HEK293 (cell line): Measurements from ENCODE around the gene GPR15.

Experiments used
- CTCF ChIA-PET: fragments of 350-600 bp; formaldehyde crosslinking; extraction: SDS; loops from one replicate; lab custom pipeline; 2021; ENCODE audit warnings: antibody characterized with exemption; lab: Yijun Ruan, JAX
- POLR2A ChIA-PET: fragments of 300-600 bp; formaldehyde crosslinking; extraction: SDS; loops from one replicate; lab custom pipeline; 2020; ENCODE audit warnings: antibody characterized with exemption, inconsistent platforms; lab: Yijun Ruan, JAX
- H3K27ac ChIP-seq: fragments of 200-500 bp; sonication (Bioruptor generic); 2 replicates; pipeline ENCODE4 v1.5.1; 2014; ENCODE audit warnings: low read depth, low read length, control low read depth, inconsistent platforms; ENCODE audit errors: extremely low read depth
- H3K36me3 ChIP-seq, 2 experiments: fragments of 200-500 bp in 1 of 2; sonication (Bioruptor generic) in 1 of 2; 1 replicate in 1 of 2; 2 replicates in 1 of 2; pipeline ENCODE4 v1.5.1; 2014 to 2017; ENCODE audit warnings: inconsistent platforms in 2 of 2, low read length in 2 of 2; ENCODE audit not compliant: control insufficient read depth in 2 of 2, insufficient read depth in 1 of 2
- H3K4me1 ChIP-seq: fragments of 200-500 bp; sonication (Bioruptor generic); 2 replicates; pipeline ENCODE4 v1.5.1; 2014; ENCODE audit warnings: mild to moderate bottlenecking, low read length, inconsistent platforms; ENCODE audit not compliant: control insufficient read depth, insufficient read depth
- H3K4me3 ChIP-seq: 2 replicates; pipeline ENCODE4 v1.5.1; 2011; ENCODE audit warnings: low read depth, mild to moderate bottlenecking, control low read depth, low read length, moderate library complexity
- H3K9me3 ChIP-seq: fragments of 200-500 bp; sonication (Bioruptor generic); 2 replicates; pipeline ENCODE4 v1.5.1; 2014; ENCODE audit warnings: low read depth, low read length, inconsistent platforms; ENCODE audit not compliant: control insufficient read depth, insufficient read depth
- FEZF1 ChIP-seq: fragments of 450-650 bp; formaldehyde crosslinking; IDR thresholded peaks from 2 replicates; pipeline ENCODE4 v1.5.1; 2016; ENCODE audit warnings: missing biosample characterization, missing genetic modification characterization
- HOXD13 ChIP-seq: sonication (generic); formaldehyde crosslinking; IDR thresholded peaks from 2 replicates; pipeline ENCODE4 v1.8.0; 2022; ENCODE audit warnings: missing genetic modification reagents, borderline replicate concordance
- OSR2 ChIP-seq: fragments of 450-650 bp; formaldehyde crosslinking; IDR thresholded peaks from 2 replicates; pipeline ENCODE4 v1.5.1; 2016; ENCODE audit warnings: missing biosample characterization, missing genetic modification characterization
- PRDM1 ChIP-seq: fragments of 450-650 bp; formaldehyde crosslinking; IDR thresholded peaks from 2 replicates; pipeline ENCODE4; 2016; ENCODE audit warnings: missing biosample characterization, missing genetic modification characterization
- ZBTB17 ChIP-seq: fragments of 450-650 bp; formaldehyde crosslinking; IDR thresholded peaks from 2 replicates; pipeline ENCODE4 v1.5.1; 2016; ENCODE audit warnings: missing biosample characterization, missing genetic modification characterization
- ZBTB6 ChIP-seq: fragments of 450-650 bp; formaldehyde crosslinking; IDR thresholded peaks from 2 replicates; pipeline ENCODE4 v1.5.1; 2017; ENCODE audit warnings: missing biosample characterization, missing genetic modification characterization
- ZBTB8A ChIP-seq: fragments of 450-650 bp; formaldehyde crosslinking; IDR thresholded peaks from 2 replicates; pipeline ENCODE4 v1.5.1; 2016; ENCODE audit warnings: missing biosample characterization, missing genetic modification characterization
- ZFP37 ChIP-seq: fragments of 450-650 bp; formaldehyde crosslinking; IDR thresholded peaks from 2 replicates; pipeline ENCODE4 v1.5.1; 2016; ENCODE audit warnings: missing biosample characterization, missing genetic modification characterization
- ZFP41 ChIP-seq: fragments of 450-650 bp; formaldehyde crosslinking; IDR thresholded peaks from 2 replicates; pipeline ENCODE4 v1.5.1; 2016; ENCODE audit warnings: missing biosample characterization, missing genetic modification characterization, borderline replicate concordance
- ZNF202 ChIP-seq: fragments of 450-650 bp; formaldehyde crosslinking; IDR thresholded peaks from 2 replicates; pipeline ENCODE4 v1.5.1; 2016; ENCODE audit warnings: missing biosample characterization, missing genetic modification characterization, borderline replicate concordance
- ZNF26 ChIP-seq: fragments of 450-650 bp; formaldehyde crosslinking; IDR thresholded peaks from 2 replicates; pipeline ENCODE4 v1.5.1; 2016; ENCODE audit warnings: missing biosample characterization, missing genetic modification characterization
- ZNF416 ChIP-seq: fragments of 450-650 bp; formaldehyde crosslinking; IDR thresholded peaks from 2 replicates; pipeline ENCODE4 v1.5.1; 2016; ENCODE audit warnings: missing biosample characterization, missing genetic modification characterization
- ZNF473 ChIP-seq: fragments of 450-650 bp; formaldehyde crosslinking; IDR thresholded peaks from 2 replicates; pipeline ENCODE4 v1.5.1; 2017; ENCODE audit warnings: missing biosample characterization, missing genetic modification characterization
- ZNF513 ChIP-seq: fragments of 450-650 bp; IDR thresholded peaks from 2 replicates; pipeline ENCODE4 v1.5.1; 2018; ENCODE audit warnings: missing biosample characterization, missing genetic modification characterization
- ZNF544 ChIP-seq: fragments of 450-650 bp; formaldehyde crosslinking; IDR thresholded peaks from 2 replicates; pipeline ENCODE4 v1.5.0; 2017; ENCODE audit warnings: missing biosample characterization, missing genetic modification characterization
- ZNF548 ChIP-seq: fragments of 450-650 bp; formaldehyde crosslinking; IDR thresholded peaks from 2 replicates; pipeline ENCODE4 v1.5.1; 2016; ENCODE audit warnings: missing biosample characterization, missing genetic modification characterization
- ZNF549 ChIP-seq: fragments of 450-650 bp; IDR thresholded peaks from 2 replicates; pipeline ENCODE4 v1.5.1; 2018; ENCODE audit warnings: missing biosample characterization, missing genetic modification characterization, mild to moderate bottlenecking, inconsistent platforms, moderate library complexity
- ZNF558 ChIP-seq: fragments of 450-650 bp; formaldehyde crosslinking; IDR thresholded peaks from 2 replicates; pipeline ENCODE4 v1.5.1; 2016; ENCODE audit warnings: missing biosample characterization, missing genetic modification characterization
- ZNF677 ChIP-seq: fragments of 450-650 bp; IDR thresholded peaks from 2 replicates; pipeline ENCODE4 v1.5.0; 2018; ENCODE audit warnings: missing biosample characterization, mild to moderate bottlenecking, missing genetic modification characterization, moderate library complexity
- ZNF768 ChIP-seq: fragments of 450-650 bp; formaldehyde crosslinking; IDR thresholded peaks from 2 replicates; pipeline ENCODE4 v1.5.1; 2018; ENCODE audit warnings: missing biosample characterization, mild to moderate bottlenecking, missing genetic modification characterization
- ZNF777 ChIP-seq: fragments of 450-650 bp; formaldehyde crosslinking; IDR thresholded peaks from 2 replicates; pipeline ENCODE4 v1.5.1; 2017; ENCODE audit warnings: missing biosample characterization, missing genetic modification characterization, borderline replicate concordance
- ZNF837 ChIP-seq: fragments of 450-650 bp; formaldehyde crosslinking; IDR thresholded peaks from 2 replicates; pipeline ENCODE4 v1.5.1; 2016; ENCODE audit warnings: missing biosample characterization, missing genetic modification characterization
- ZSCAN23 ChIP-seq: fragments of 450-650 bp; formaldehyde crosslinking; IDR thresholded peaks from 2 replicates; pipeline ENCODE4 v1.5.1; 2016; ENCODE audit warnings: missing biosample characterization, missing genetic modification characterization
- TF ChIP-seq, protein P1 (sequence below): fragments of 450-650 bp; formaldehyde crosslinking; IDR thresholded peaks from 2 replicates; pipeline ENCODE4 v1.5.1; 2016; ENCODE audit warnings: missing biosample characterization, missing genetic modification characterization

Gene GPR15

DNA sequence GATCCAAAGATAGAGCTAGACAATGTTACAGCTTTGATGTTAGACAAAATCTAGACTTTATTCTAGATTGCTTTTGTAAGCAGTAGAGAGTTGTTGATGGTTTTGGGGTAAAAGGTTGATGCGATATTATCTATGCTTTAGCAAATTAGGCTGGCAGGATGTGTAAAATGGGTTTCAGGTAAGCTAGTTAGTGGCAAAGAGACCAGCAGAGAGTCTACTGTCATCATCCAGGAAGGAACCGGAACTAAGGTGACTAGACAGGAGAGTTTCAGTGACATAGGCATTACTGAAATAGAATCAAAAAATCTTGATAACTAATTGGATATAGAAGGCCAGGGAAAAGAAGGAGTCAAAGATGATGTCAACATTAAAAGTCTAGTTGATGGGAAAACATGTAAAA lies 23.2 kb upstream of the GPR15 start:
- no peaks in the 10 kb centered on the region for H3K36me3 ChIP-seq
- ChIA-PET POLR2A (no interaction called here), CTCF (no interaction called here)
- TF ChIP-seq ZBTB8A (no peak), PRDM1 (no peak), ZNF202 (no peak)
- H3K9me3 ChIP-seq: no peaks in the 10 kb centered on the region
- H3K4me3 ChIP-seq: no peak overlapping the region
- H3K27ac ChIP-seq: no peak overlapping the region
- 0 out of 2 replicates have a peak, but pooled peaks cover 2% of the 10 kb centered on the region for H3K4me1 ChIP-seq

DNA sequence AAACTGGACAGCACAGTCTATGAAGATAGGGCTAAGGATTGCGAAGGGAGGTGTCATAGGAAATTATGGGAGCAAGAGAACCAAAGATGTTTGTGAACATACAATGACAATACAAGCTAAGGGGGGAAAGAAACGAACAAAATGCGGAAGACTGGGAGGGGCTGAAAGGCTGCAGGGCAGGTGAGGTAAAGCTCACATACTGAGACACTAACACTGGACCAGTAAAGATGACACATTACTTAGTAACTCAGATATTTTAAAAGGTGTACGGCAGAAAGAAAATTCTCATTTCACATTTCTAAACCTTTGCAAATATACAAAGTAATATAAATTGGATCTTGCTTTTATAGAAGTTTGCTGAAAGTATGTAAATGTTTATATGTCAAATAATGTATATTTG lies 19.2 kb upstream of the GPR15 start:
- H3K4me3 ChIP-seq: no peak overlapping the region
- TF ChIP-seq ZNF777: no peak
- TF ChIP-seq ZNF513: no peak
- no peak for TF ChIP-seq ZFP37 (tag by site-specific recombination)
- no peak for TF ChIP-seq ZFP41 (tag by site-specific recombination)
- no peak for TF ChIP-seq ZNF416 (tag by site-specific recombination)
- TF ChIP-seq ZNF26 (tag by site-specific recombination): no peak
- no peak for TF ChIP-seq ZNF677 (tag by site-specific recombination)
- no peak for TF ChIP-seq ZNF837 (tag by site-specific recombination)
- TF ChIP-seq ZNF544 (tag by site-specific recombination): no peak
- no peak for TF ChIP-seq HOXD13 (CRISPR knock-in tag)
- no peak for TF ChIP-seq ZSCAN23
- TF ChIP-seq, protein P1, sequence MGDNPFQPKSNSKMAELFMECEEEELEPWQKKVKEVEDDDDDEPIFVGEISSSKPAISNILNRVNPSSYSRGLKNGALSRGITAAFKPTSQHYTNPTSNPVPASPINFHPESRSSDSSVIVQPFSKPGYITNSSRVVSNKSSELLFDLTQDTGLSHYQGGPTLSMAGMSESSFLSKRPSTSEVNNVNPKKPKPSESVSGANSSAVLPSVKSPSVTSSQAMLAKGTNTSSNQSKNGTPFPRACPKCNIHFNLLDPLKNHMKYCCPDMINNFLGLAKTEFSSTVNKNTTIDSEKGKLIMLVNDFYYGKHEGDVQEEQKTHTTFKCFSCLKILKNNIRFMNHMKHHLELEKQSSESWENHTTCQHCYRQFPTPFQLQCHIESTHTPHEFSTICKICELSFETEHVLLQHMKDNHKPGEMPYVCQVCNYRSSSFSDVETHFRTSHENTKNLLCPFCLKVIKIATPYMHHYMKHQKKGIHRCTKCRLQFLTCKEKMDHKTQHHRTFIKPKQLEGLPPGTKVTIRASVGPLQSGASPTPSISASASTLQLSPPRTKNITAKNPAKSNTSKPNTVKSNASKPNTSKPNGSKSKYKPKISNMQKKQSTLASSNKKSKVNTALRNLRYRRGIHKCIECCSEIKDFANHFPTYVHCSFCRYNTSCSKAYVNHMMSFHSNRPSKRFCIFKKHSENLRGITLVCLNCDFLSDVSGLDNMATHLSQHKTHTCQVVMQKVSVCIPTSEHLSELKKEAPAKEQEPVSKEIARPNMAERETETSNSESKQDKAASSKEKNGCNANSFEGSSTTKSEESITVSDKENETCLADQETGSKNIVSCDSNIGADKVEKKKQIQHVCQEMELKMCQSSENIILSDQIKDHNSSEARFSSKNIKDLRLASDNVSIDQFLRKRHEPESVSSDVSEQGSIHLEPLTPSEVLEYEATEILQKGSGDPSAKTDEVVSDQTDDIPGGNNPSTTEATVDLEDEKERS: no peak
- TF ChIP-seq FEZF1 (tag by site-specific recombination): no peak
- TF ChIP-seq ZNF549 (tag by site-specific recombination): no peak
- peaks cover 0 to 20% of the 10 kb centered on the region in 2 experiments; a peak in 1 of 3 replicates for H3K36me3 ChIP-seq
- 0 out of 2 replicates have a peak, but pooled peaks cover 2% of the 10 kb centered on the region for H3K4me1 ChIP-seq
- ChIA-PET POLR2A (interaction anchor here (1.7 kb wide), 1 partner anchor 10 kb away, joined by 4 read pairs; the partner anchor contains the start of gene CLDND1), CTCF (no interaction called here)
- H3K9me3 ChIP-seq: no peaks in the 10 kb centered on the region
- H3K27ac ChIP-seq: no peak overlapping the region

DNA sequence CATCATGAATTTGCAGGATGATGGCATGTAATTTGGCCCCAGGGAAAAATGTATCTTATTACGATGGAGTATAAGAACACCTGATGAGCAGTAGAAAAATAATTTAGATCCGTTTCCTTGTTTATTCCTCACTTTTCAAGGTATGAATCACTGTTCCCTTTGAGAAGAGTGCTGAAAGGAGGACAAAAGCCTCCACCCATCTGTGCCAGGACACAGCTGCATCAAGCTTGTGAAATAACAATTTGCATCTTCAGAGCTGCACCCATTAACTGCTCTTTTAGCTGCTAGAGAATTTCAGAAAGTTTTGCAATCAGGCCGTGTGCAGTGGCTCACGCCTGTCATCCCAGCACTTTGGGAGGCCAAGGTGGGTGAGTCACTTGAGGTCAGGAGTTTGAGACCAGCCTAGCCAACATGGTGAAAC lies 18.7 kb upstream of the GPR15 start:
- Histone ChIP-seq H3K9me3 (no peaks in the 10 kb centered on the region), H3K36me3 (peaks cover 0 to 26% of the 10 kb centered on the region in 2 experiments; a peak in 1 of 3 replicates), H3K4me1 (0 out of 2 replicates have a peak, but pooled peaks cover 2% of the 10 kb centered on the region), H3K4me3 (no peak overlapping the region), H3K27ac (no peak overlapping the region)
- CTCF ChIA-PET: no interaction called here
- POLR2A ChIA-PET: interaction anchor here (1.7 kb wide), 1 partner anchor 10 kb away, joined by 4 read pairs; the partner anchor contains the start of gene CLDND1
- TF ChIP-seq ZNF558 (tag by site-specific recombination): no peak
- no peak for TF ChIP-seq ZNF768 (tag by site-specific recombination)
- no peak for TF ChIP-seq ZBTB6 (tag by site-specific recombination)
- TF ChIP-seq ZNF548 (tag by site-specific recombination): no peak
- no peak for TF ChIP-seq ZBTB17
- TF ChIP-seq, protein P1: no peak
- TF ChIP-seq ZNF473: no peak
- TF ChIP-seq OSR2 (tag by site-specific recombination): no peak
